HepG2 (cell line): Measurements from ENCODE around the gene PIKFYVE. TPM values are rescaled to one million over a fixed set of nuclear protein-coding genes. Genes with fewer than 3 reads are reported as not detected.
A peak's percentile ranks its signal among the peaks of the same experiment; 100 is the strongest.

Experiments
- ATF7 ChIP-seq, 2 experiments: fragments of 450-650 bp in 1 of 2; sonication (generic) in 1 of 2; formaldehyde crosslinking in 1 of 2; IDR thresholded peaks; 2 replicates each; pipeline versions ENCODE4 v1.4.0 to v1.6.1; 2016 to 2020; ENCODE audit warnings: antibody characterized with exemption in 1 of 2, mild to moderate bottlenecking in 1 of 2, missing genetic modification reagents in 1 of 2
- CENPT ChIP-seq: sonication (generic); formaldehyde crosslinking; IDR thresholded peaks from 2 replicates; pipeline ENCODE4 v1.8.0; 2022; ENCODE audit warnings: low read depth, mild to moderate bottlenecking, moderate library complexity, missing genetic modification reagents
- EEA1 ChIP-seq: sonication (generic); formaldehyde crosslinking; IDR thresholded peaks from 2 replicates; pipeline ENCODE4 v1.5.1; 2020; ENCODE audit warnings: mild to moderate bottlenecking, missing genetic modification reagents, borderline replicate concordance
- IRF2 ChIP-seq: IDR thresholded peaks from 2 replicates; pipeline ENCODE4 v1.6.1; 2018; ENCODE audit warnings: missing genetic modification reagents, missing compliant biosample characterization
- POLR2G ChIP-seq: fragments of 200-400 bp; formaldehyde crosslinking; IDR thresholded peaks from 2 replicates; pipeline ENCODE4 v1.6.1; 2018; ENCODE audit warnings: mild to moderate bottlenecking, low read depth, low read length, moderate library complexity
- SALL2 ChIP-seq: sonication (generic); formaldehyde crosslinking; IDR thresholded peaks from 2 replicates; pipeline ENCODE4 v1.8.1; 2023; ENCODE audit warnings: mild to moderate bottlenecking, missing genetic modification reagents, inconsistent platforms
- ZMAT3 ChIP-seq: sonication (generic); formaldehyde crosslinking; conservative IDR thresholded peaks from 2 replicates; pipeline ENCODE4 v1.7.0; 2021; ENCODE audit warnings: missing genetic modification reagents
- ZNF670 ChIP-seq: sonication (generic); formaldehyde crosslinking; IDR thresholded peaks from 2 replicates; pipeline ENCODE4 v1.8.0; 2022; ENCODE audit warnings: mild to moderate bottlenecking, missing genetic modification reagents, borderline replicate concordance
- ZNF781 ChIP-seq: sonication (generic); formaldehyde crosslinking; IDR thresholded peaks from 2 replicates; pipeline ENCODE4 v1.5.1; 2020; ENCODE audit warnings: borderline replicate concordance, mild to moderate bottlenecking, missing genetic modification reagents; ENCODE audit errors: not compliant biosample characterization
- polyA plus RNA-seq, 8 experiments: library from polyadenylated mRNA; depleted of rRNA in 3 of 8; stranded (reverse) in 7 of 8; unstranded in 1 of 8; fragments of >200 nt; fragmentation: Illumina TruSeq in 4 of 8; extraction: Trizol in 4 of 8; gene quantifications; 2 replicates each; pipeline versions ENCODE4 v1.2.1 to v1.2.3, GENCODE V29; 2011 to 2016; ENCODE audit warnings: low read depth in 4 of 8, missing spikeins in 1 of 8, mixed read lengths in 1 of 8; ENCODE audit not compliant: insufficient read depth in 1 of 8
- total RNA-seq, 5 experiments: library from RNA; depleted of rRNA; stranded (reverse); fragments of >200 nt; fragmentation: Illumina TruSeq; extraction: Trizol; gene quantifications; 2 replicates each; pipeline ENCODE4 v1.2.3, GENCODE V29; 2016; ENCODE audit warnings: low read depth in 1 of 5
- TF ChIP-seq, protein P1 (sequence below): sonication (generic); formaldehyde crosslinking; IDR thresholded peaks from 2 replicates; pipeline ENCODE4 v1.8.1; 2023; ENCODE audit warnings: missing genetic modification reagents, mild to moderate bottlenecking, borderline replicate concordance
- TF ChIP-seq, protein P2 (sequence below): sonication (generic); formaldehyde crosslinking; IDR thresholded peaks from 2 replicates; pipeline ENCODE4 v1.4.0; 2020; ENCODE audit warnings: missing genetic modification reagents
- TF ChIP-seq, protein P3 (sequence below): fragments of 450-650 bp; IDR thresholded peaks from 2 replicates; pipeline ENCODE4 v1.6.1; 2016
- TF ChIP-seq, protein P4 (sequence below): sonication (generic); formaldehyde crosslinking; IDR thresholded peaks from 2 replicates; pipeline ENCODE4 v1.4.0; 2020; ENCODE audit warnings: missing genetic modification reagents, borderline replicate concordance
- TF ChIP-seq, protein P5 (sequence below): sonication (generic); formaldehyde crosslinking; IDR thresholded peaks from 2 replicates; pipeline ENCODE4 v1.4.0; 2020; ENCODE audit warnings: mild to moderate bottlenecking, missing genetic modification reagents
- TF ChIP-seq, protein P6 (sequence below): sonication (generic); formaldehyde crosslinking; IDR thresholded peaks from 2 replicates; pipeline ENCODE4 v1.5.0; 2020; ENCODE audit warnings: mild to moderate bottlenecking, missing genetic modification reagents
- TF ChIP-seq, protein P7 (sequence below): sonication (generic); formaldehyde crosslinking; IDR thresholded peaks from 2 replicates; pipeline ENCODE4 v1.5.1; 2020; ENCODE audit warnings: mild to moderate bottlenecking, missing genetic modification reagents, moderate library complexity

The PIKFYVE gene
- total and polyA plus RNA-seq, 2 of the 13 experiments (the other 11 are each of a cell fraction or from before 2014, with no cell fraction given) = 20.2 to 21.7 TPM

DNA sequence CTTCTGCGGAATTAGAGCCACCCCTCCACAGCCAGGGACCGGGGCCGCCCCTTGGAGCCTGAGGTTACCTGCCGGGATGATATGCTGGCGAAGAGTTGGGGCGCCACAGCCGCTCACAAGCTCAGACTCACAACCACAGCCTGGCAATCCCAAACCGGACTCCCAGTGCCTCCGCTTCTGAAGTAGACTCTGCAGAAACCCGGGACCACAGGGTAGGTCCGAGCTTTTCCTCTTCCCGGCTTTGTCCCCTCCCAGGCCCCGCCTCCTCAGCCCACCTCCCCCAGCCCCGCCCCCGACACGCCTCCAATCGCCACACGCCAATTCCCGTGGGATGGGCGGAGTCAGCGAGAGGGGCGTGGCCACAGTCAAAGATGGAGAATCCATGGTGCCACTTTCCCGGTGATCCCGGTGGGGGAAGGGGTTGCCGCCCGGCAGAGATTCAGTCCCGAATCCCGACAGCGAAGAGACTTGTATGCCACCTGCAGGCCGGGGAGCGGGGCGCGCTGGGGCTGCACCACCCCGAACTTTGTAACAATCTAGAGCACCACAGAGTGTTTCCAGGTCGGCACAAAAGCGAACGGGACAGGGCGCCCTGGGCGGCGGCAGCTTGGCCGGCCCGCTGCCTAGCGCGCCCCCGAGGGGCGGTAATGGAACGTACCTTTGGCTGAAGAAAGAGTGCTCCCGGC, 11.0 kb upstream of the PIKFYVE start, which contains the start of gene IDH1 (continued):
- TF ChIP-seq EEA1 (CRISPR knock-in tag) (no peak), ATF7 (IDR thresholded peaks at IDR 0.05) (no peak), ATF7 (CRISPR knock-in tag; IDR thresholded peaks at IDR 0.05) (no peak), ZNF670 (CRISPR knock-in tag) (no peak; the same call in 1 of the 2 replicates), ZNF781 (CRISPR knock-in tag) (no peak), ZMAT3 (peak; percentile 74; the same call in 1 of the 2 replicates), IRF2 (peak; percentile 44; the same call in 1 of the 2 replicates), SALL2 (CRISPR knock-in tag) (peak; percentile 81), POLR2G (peak; percentile 93), CENPT (CRISPR knock-in tag) (no peak)
- TF ChIP-seq, protein P1, sequence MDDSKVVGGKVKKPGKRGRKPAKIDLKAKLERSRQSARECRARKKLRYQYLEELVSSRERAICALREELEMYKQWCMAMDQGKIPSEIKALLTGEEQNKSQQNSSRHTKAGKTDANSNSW (CRISPR knock-in tag) = no peak; the same call in 1 of the 2 replicates
- TF ChIP-seq, protein P2, sequence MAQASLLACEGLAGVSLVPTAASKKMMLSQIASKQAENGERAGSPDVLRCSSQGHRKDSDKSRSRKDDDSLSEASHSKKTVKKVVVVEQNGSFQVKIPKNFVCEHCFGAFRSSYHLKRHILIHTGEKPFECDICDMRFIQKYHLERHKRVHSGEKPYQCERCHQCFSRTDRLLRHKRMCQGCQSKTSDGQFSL (CRISPR knock-in tag) = peak; percentile 70; the same call in 1 of the 2 replicates
- TF ChIP-seq, protein P3, sequence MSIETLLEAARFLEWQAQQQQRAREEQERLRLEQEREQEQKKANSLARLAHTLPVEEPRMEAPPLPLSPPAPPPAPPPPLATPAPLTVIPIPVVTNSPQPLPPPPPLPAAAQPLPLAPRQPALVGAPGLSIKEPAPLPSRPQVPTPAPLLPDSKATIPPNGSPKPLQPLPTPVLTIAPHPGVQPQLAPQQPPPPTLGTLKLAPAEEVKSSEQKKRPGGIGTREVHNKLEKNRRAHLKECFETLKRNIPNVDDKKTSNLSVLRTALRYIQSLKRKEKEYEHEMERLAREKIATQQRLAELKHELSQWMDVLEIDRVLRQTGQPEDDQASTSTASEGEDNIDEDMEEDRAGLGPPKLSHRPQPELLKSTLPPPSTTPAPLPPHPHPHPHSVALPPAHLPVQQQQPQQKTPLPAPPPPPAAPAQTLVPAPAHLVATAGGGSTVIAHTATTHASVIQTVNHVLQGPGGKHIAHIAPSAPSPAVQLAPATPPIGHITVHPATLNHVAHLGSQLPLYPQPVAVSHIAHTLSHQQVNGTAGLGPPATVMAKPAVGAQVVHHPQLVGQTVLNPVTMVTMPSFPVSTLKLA = no peak; the same call in 1 of the 2 replicates
- TF ChIP-seq, protein P4, sequence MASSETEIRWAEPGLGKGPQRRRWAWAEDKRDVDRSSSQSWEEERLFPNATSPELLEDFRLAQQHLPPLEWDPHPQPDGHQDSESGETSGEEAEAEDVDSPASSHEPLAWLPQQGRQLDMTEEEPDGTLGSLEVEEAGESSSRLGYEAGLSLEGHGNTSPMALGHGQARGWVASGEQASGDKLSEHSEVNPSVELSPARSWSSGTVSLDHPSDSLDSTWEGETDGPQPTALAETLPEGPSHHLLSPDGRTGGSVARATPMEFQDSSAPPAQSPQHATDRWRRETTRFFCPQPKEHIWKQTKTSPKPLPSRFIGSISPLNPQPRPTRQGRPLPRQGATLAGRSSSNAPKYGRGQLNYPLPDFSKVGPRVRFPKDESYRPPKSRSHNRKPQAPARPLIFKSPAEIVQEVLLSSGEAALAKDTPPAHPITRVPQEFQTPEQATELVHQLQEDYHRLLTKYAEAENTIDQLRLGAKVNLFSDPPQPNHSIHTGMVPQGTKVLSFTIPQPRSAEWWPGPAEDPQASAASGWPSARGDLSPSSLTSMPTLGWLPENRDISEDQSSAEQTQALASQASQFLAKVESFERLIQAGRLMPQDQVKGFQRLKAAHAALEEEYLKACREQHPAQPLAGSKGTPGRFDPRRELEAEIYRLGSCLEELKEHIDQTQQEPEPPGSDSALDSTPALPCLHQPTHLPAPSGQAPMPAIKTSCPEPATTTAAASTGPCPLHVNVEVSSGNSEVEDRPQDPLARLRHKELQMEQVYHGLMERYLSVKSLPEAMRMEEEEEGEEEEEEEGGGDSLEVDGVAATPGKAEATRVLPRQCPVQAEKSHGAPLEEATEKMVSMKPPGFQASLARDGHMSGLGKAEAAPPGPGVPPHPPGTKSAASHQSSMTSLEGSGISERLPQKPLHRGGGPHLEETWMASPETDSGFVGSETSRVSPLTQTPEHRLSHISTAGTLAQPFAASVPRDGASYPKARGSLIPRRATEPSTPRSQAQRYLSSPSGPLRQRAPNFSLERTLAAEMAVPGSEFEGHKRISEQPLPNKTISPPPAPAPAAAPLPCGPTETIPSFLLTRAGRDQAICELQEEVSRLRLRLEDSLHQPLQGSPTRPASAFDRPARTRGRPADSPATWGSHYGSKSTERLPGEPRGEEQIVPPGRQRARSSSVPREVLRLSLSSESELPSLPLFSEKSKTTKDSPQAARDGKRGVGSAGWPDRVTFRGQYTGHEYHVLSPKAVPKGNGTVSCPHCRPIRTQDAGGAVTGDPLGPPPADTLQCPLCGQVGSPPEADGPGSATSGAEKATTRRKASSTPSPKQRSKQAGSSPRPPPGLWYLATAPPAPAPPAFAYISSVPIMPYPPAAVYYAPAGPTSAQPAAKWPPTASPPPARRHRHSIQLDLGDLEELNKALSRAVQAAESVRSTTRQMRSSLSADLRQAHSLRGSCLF = no peak
- TF ChIP-seq, protein P5, sequence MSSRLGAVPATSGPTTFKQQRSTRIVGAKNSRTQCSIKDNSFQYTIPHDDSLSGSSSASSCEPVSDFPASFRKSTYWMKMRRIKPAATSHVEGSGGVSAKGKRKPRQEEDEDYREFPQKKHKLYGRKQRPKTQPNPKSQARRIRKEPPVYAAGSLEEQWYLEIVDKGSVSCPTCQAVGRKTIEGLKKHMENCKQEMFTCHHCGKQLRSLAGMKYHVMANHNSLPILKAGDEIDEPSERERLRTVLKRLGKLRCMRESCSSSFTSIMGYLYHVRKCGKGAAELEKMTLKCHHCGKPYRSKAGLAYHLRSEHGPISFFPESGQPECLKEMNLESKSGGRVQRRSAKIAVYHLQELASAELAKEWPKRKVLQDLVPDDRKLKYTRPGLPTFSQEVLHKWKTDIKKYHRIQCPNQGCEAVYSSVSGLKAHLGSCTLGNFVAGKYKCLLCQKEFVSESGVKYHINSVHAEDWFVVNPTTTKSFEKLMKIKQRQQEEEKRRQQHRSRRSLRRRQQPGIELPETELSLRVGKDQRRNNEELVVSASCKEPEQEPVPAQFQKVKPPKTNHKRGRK (CRISPR knock-in tag) = no peak
- TF ChIP-seq, protein P6, sequence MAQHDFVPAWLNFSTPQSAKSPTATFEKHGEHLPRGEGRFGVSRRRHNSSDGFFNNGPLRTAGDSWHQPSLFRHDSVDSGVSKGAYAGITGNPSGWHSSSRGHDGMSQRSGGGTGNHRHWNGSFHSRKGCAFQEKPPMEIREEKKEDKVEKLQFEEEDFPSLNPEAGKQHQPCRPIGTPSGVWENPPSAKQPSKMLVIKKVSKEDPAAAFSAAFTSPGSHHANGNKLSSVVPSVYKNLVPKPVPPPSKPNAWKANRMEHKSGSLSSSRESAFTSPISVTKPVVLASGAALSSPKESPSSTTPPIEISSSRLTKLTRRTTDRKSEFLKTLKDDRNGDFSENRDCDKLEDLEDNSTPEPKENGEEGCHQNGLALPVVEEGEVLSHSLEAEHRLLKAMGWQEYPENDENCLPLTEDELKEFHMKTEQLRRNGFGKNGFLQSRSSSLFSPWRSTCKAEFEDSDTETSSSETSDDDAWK (CRISPR knock-in tag) = no peak
- TF ChIP-seq, protein P7, sequence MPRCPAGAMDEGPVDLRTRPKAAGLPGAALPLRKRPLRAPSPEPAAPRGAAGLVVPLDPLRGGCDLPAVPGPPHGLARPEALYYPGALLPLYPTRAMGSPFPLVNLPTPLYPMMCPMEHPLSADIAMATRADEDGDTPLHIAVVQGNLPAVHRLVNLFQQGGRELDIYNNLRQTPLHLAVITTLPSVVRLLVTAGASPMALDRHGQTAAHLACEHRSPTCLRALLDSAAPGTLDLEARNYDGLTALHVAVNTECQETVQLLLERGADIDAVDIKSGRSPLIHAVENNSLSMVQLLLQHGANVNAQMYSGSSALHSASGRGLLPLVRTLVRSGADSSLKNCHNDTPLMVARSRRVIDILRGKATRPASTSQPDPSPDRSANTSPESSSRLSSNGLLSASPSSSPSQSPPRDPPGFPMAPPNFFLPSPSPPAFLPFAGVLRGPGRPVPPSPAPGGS (CRISPR knock-in tag) = no peak; the same call in 1 of the 2 replicates
